HepG2 (cell line): ENCODE measurements around the gene VAV2. TPM values are rescaled to one million over a fixed set of nuclear protein-coding genes. Genes with fewer than 3 reads are reported as not detected.

Experiments
- ATM ChIP-seq: fragments of 450-650 bp; IDR thresholded peaks from 2 replicates; pipeline ENCODE4 v1.7.1; 2017; ENCODE audit warnings: mild to moderate bottlenecking, borderline replicate concordance
- EEA1 ChIP-seq: sonication (generic); formaldehyde crosslinking; IDR thresholded peaks from 2 replicates; pipeline ENCODE4 v1.5.1; 2020; ENCODE audit warnings: mild to moderate bottlenecking, missing genetic modification reagents, borderline replicate concordance
- ESRRA ChIP-seq: sonication (generic); formaldehyde crosslinking; IDR thresholded peaks from 2 replicates; pipeline ENCODE4 v1.5.1; 2020; ENCODE audit warnings: mild to moderate bottlenecking, low read depth, missing genetic modification reagents
- HOXA7 ChIP-seq: sonication (generic); formaldehyde crosslinking; IDR thresholded peaks from 2 replicates; pipeline ENCODE4 v1.8.1; 2022; ENCODE audit warnings: mild to moderate bottlenecking, missing genetic modification reagents, moderate library complexity
- LBX2 ChIP-seq: sonication (generic); formaldehyde crosslinking; IDR thresholded peaks from 2 replicates; pipeline ENCODE4 v1.5.0; 2020; ENCODE audit warnings: missing genetic modification reagents, mild to moderate bottlenecking, borderline replicate concordance
- LCORL ChIP-seq, 2 experiments: fragments of 450-650 bp in 1 of 2; sonication (generic) in 1 of 2; formaldehyde crosslinking in 1 of 2; IDR thresholded peaks; 2 replicates each; pipeline versions ENCODE4 v1.5.0 to v1.6.1; 2017 to 2020; ENCODE audit warnings: antibody characterized with exemption in 1 of 2, missing genetic modification reagents in 1 of 2
- MAFG ChIP-seq: sonication (generic); formaldehyde crosslinking; IDR thresholded peaks from 2 replicates; pipeline ENCODE4 v1.5.1; 2020; ENCODE audit warnings: mild to moderate bottlenecking, missing genetic modification reagents
- MATR3 ChIP-seq: sonication (generic); formaldehyde crosslinking; IDR thresholded peaks from 2 replicates; pipeline ENCODE4 v1.4.0; 2020; ENCODE audit warnings: missing genetic modification reagents
- MXD1 ChIP-seq: sonication (generic); formaldehyde crosslinking; IDR thresholded peaks from 2 replicates; pipeline ENCODE4 v1.4.0; 2020; ENCODE audit warnings: mild to moderate bottlenecking, missing genetic modification reagents
- NCOA1 ChIP-seq: sonication (generic); formaldehyde crosslinking; IDR thresholded peaks from 2 replicates; pipeline ENCODE4 v1.9.0; 2021; ENCODE audit warnings: missing genetic modification reagents
- PAWR ChIP-seq: sonication (generic); formaldehyde crosslinking; IDR thresholded peaks from 2 replicates; pipeline ENCODE4 v1.4.0; 2020; ENCODE audit warnings: missing genetic modification reagents, mild to moderate bottlenecking, borderline replicate concordance
- POLR2A ChIP-seq, 2 experiments: IDR thresholded peaks; 2 replicates each; pipeline ENCODE4 v1.6.1; 2011; ENCODE audit warnings: low read depth in 2 of 2, low read length in 2 of 2, mild to moderate bottlenecking in 1 of 2, moderate library complexity in 1 of 2; ENCODE audit not compliant: insufficient read depth in 1 of 2
- REPIN1 ChIP-seq: sonication (generic); formaldehyde crosslinking; IDR thresholded peaks from 2 replicates; pipeline ENCODE4 v1.8.0; 2022; ENCODE audit warnings: missing genetic modification reagents, low read depth, mild to moderate bottlenecking, borderline replicate concordance
- RFXAP ChIP-seq: sonication (generic); formaldehyde crosslinking; IDR thresholded peaks from 2 replicates; pipeline ENCODE4 v1.4.0; 2020; ENCODE audit warnings: missing genetic modification reagents, borderline replicate concordance
- SSRP1 ChIP-seq: IDR thresholded peaks from 2 replicates; pipeline ENCODE4 v1.6.1; 2016; ENCODE audit warnings: control low read depth
- TBL1XR1 ChIP-seq: fragments of 150-350 bp; IDR thresholded peaks from 2 replicates; pipeline ENCODE4 v1.6.1; 2014; ENCODE audit warnings: borderline replicate concordance, low read length; ENCODE audit not compliant: partially characterized antibody
- TBX2 ChIP-seq: sonication (generic); formaldehyde crosslinking; IDR thresholded peaks from 2 replicates; pipeline ENCODE4 v1.5.0; 2020; ENCODE audit warnings: missing genetic modification reagents, mild to moderate bottlenecking, borderline replicate concordance
- TFDP2 ChIP-seq: sonication (generic); formaldehyde crosslinking; IDR thresholded peaks from 2 replicates; pipeline ENCODE4 v1.4.0; 2020; ENCODE audit warnings: missing genetic modification reagents
- THAP11 ChIP-seq: IDR thresholded peaks from 2 replicates; pipeline ENCODE4 v1.6.1; 2016; ENCODE audit warnings: missing biosample characterization, missing genetic modification reagents
- U2AF2 ChIP-seq: fragments of 200-400 bp; formaldehyde crosslinking; IDR thresholded peaks from 2 replicates; pipeline ENCODE4 v1.6.1; 2017; ENCODE audit warnings: low read depth, mild to moderate bottlenecking, low read length
- ZBTB3 ChIP-seq: sonication (generic); formaldehyde crosslinking; IDR thresholded peaks from 2 replicates; pipeline ENCODE4 v1.4.0; 2020; ENCODE audit warnings: low read depth, mild to moderate bottlenecking, moderate library complexity, missing genetic modification reagents, borderline replicate concordance
- ZFAT ChIP-seq: sonication (generic); formaldehyde crosslinking; conservative IDR thresholded peaks from 2 replicates; pipeline ENCODE4 v1.8.1; 2023; ENCODE audit warnings: missing genetic modification reagents, inconsistent platforms
- ZFX ChIP-seq: sonication (generic); formaldehyde crosslinking; IDR thresholded peaks from 2 replicates; pipeline ENCODE4 v1.4.0; 2020; ENCODE audit warnings: mild to moderate bottlenecking, low read depth, missing genetic modification reagents, moderate library complexity
- ZNF10 ChIP-seq: sonication (generic); formaldehyde crosslinking; IDR thresholded peaks from 2 replicates; pipeline ENCODE4 v1.4.0; 2020; ENCODE audit warnings: mild to moderate bottlenecking, low read depth, missing genetic modification reagents, borderline replicate concordance
- ZNF251 ChIP-seq: sonication (generic); formaldehyde crosslinking; IDR thresholded peaks from 2 replicates; pipeline ENCODE4 v1.9.0; 2021; ENCODE audit warnings: mild to moderate bottlenecking, missing genetic modification reagents
- ZNF383 ChIP-seq: sonication (generic); formaldehyde crosslinking; IDR thresholded peaks from 2 replicates; pipeline ENCODE4 v1.4.0; 2020; ENCODE audit warnings: missing genetic modification reagents, mild to moderate bottlenecking, borderline replicate concordance
- ZNF446 ChIP-seq: sonication (generic); formaldehyde crosslinking; IDR thresholded peaks from 2 replicates; pipeline ENCODE4 v1.5.0; 2020; ENCODE audit warnings: mild to moderate bottlenecking, missing genetic modification reagents
- ZNF547 ChIP-seq: sonication (generic); formaldehyde crosslinking; IDR thresholded peaks from 2 replicates; pipeline ENCODE4 v1.5.1; 2020; ENCODE audit warnings: mild to moderate bottlenecking, missing genetic modification reagents
- ZNF564 ChIP-seq: sonication (generic); formaldehyde crosslinking; IDR thresholded peaks from 2 replicates; pipeline ENCODE4 v1.8.1; 2023; ENCODE audit warnings: mild to moderate bottlenecking, missing genetic modification reagents
- ZNF720 ChIP-seq: sonication (generic); formaldehyde crosslinking; IDR thresholded peaks from 2 replicates; pipeline ENCODE4 v1.4.0; 2020; ENCODE audit warnings: missing genetic modification reagents
- ZNF781 ChIP-seq: sonication (generic); formaldehyde crosslinking; IDR thresholded peaks from 2 replicates; pipeline ENCODE4 v1.5.1; 2020; ENCODE audit warnings: borderline replicate concordance, mild to moderate bottlenecking, missing genetic modification reagents; ENCODE audit errors: not compliant biosample characterization
- polyA plus RNA-seq, 8 experiments: library from polyadenylated mRNA; depleted of rRNA in 3 of 8; stranded (reverse) in 7 of 8; unstranded in 1 of 8; fragments of >200 nt; fragmentation: Illumina TruSeq in 4 of 8; extraction: Trizol in 4 of 8; gene quantifications; 2 replicates each; pipeline versions ENCODE4 v1.2.1 to v1.2.3, GENCODE V29; 2011 to 2016; ENCODE audit warnings: low read depth in 4 of 8, missing spikeins in 1 of 8, mixed read lengths in 1 of 8; ENCODE audit not compliant: insufficient read depth in 1 of 8
- total RNA-seq, 5 experiments: library from RNA; depleted of rRNA; stranded (reverse); fragments of >200 nt; fragmentation: Illumina TruSeq; extraction: Trizol; gene quantifications; 2 replicates each; pipeline ENCODE4 v1.2.3, GENCODE V29; 2016; ENCODE audit warnings: low read depth in 1 of 5

VAV2 gene
- total and polyA plus RNA-seq, 2 of the 13 experiments (the other 11 are each of a cell fraction or from before 2014, with no cell fraction given), result 22.5 to 22.9 TPM

GRCh38 chr9:133884907-133885744, 107.0 kb downstream of the VAV2 start (continued):
- no peak for TF ChIP-seq ZNF446 (CRISPR knock-in tag)
- no peak for TF ChIP-seq ZNF10
- no peak for TF ChIP-seq POLR2A (IDR thresholded peaks at IDR 0.05; ENCODE audit: insufficient read depth in 1 of 2, low read depth in 2 of 2, low read length in 2 of 2)
- no peak for TF ChIP-seq HOXA7 (CRISPR knock-in tag)
- TF ChIP-seq PAWR (CRISPR knock-in tag), result no peak
- no peak; the same call in 1 of the 2 replicates for TF ChIP-seq ZNF564 (CRISPR knock-in tag)
- peak; percentile 96 for TF ChIP-seq REPIN1 (CRISPR knock-in tag)
- no peak for TF ChIP-seq ZNF781 (CRISPR knock-in tag)
- no peak for TF ChIP-seq ZBTB3 (CRISPR knock-in tag)
- TF ChIP-seq LBX2 (CRISPR knock-in tag), result no peak
- TF ChIP-seq U2AF2, result no peak
- TF ChIP-seq RFXAP, result no peak
- no peak for TF ChIP-seq EEA1 (CRISPR knock-in tag)
- no peak for TF ChIP-seq ATM
- 0 out of 2 replicates have a peak, but pooled peaks have one; percentile 42 for TF ChIP-seq NCOA1
- TF ChIP-seq ZNF383 (CRISPR knock-in tag), result no peak
- peak; percentile 63 for TF ChIP-seq TFDP2 (CRISPR knock-in tag)
- TF ChIP-seq ZFAT (CRISPR knock-in tag), result no peak
- TF ChIP-seq ZNF720 (CRISPR knock-in tag), result no peak
- peak; percentile 69; the same call in 1 of the 2 replicates for TF ChIP-seq MXD1
- TF ChIP-seq ZNF251, result no peak
- TF ChIP-seq MAFG (CRISPR knock-in tag), result no peak
- no peak for TF ChIP-seq ZNF547 (CRISPR knock-in tag)
- no peak for TF ChIP-seq LCORL (IDR thresholded peaks at IDR 0.05)
- TF ChIP-seq LCORL (CRISPR knock-in tag; IDR thresholded peaks at IDR 0.05), result peak; percentile 99
- no peak for TF ChIP-seq MATR3 (CRISPR knock-in tag)
- TF ChIP-seq TBL1XR1, result peak; percentile 96
- peak; percentile 95 for TF ChIP-seq ESRRA (CRISPR knock-in tag)
- peak; percentile 77 for TF ChIP-seq ZFX
- TF ChIP-seq TBX2 (CRISPR knock-in tag), result peak; percentile 93
- TF ChIP-seq SSRP1 (CRISPR knock-in tag), result peak; percentile 78
- TF ChIP-seq THAP11, result peak; percentile 73
